Hepatocyte (in vitro differentiated cells): ENCODE results near the gene THRA. TPM values are rescaled to one million over a fixed set of nuclear protein-coding genes. Genes with fewer than 3 reads are reported as not detected.

ENCODE experiments used
- DNase-seq: peaks from one replicate; pipeline ENCODE4 v3.0.0-alpha.2; 2016; ENCODE audit warnings: low spot score
- H2AFZ ChIP-seq: fragments of 200-600 bp; sonication (generic); 2 replicates; pipeline ENCODE4 v1.6.0; 2016; ENCODE audit warnings: antibody characterized with exemption, mild to moderate bottlenecking
- H3K27ac ChIP-seq: fragments of 200-600 bp; sonication (generic); 2 replicates; pipeline ENCODE4 v1.5.1; 2016; ENCODE audit warnings: mild to moderate bottlenecking
- H3K27me3 ChIP-seq: fragments of 200-600 bp; sonication (generic); 2 replicates; pipeline ENCODE4 v1.6.1; 2016
- H3K36me3 ChIP-seq: fragments of 200-600 bp; sonication (generic); replicated peaks from 2 replicates; pipeline ENCODE4 v1.5.1; 2016; ENCODE audit warnings: low read depth; ENCODE audit not compliant: insufficient read depth
- H3K4me1 ChIP-seq: fragments of 200-600 bp; sonication (generic); 2 replicates; pipeline ENCODE4 v1.5.1; 2016; ENCODE audit warnings: mild to moderate bottlenecking, moderate library complexity; ENCODE audit not compliant: insufficient read depth
- H3K4me2 ChIP-seq: fragments of 200-600 bp; sonication (generic); 2 replicates; pipeline ENCODE4 v1.6.0; 2016
- H3K4me3 ChIP-seq: fragments of 200-600 bp; sonication (generic); 2 replicates; pipeline ENCODE4 v1.5.1; 2016; ENCODE audit warnings: mild to moderate bottlenecking
- H3K79me2 ChIP-seq: fragments of 200-600 bp; sonication (generic); 2 replicates; pipeline ENCODE4 v1.6.0; 2017; ENCODE audit warnings: mild to moderate bottlenecking
- H3K9me2 ChIP-seq: fragments of 200-600 bp; sonication (generic); replicated peaks from 2 replicates; pipeline ENCODE4 v1.6.0; 2017; ENCODE audit warnings: mild to moderate bottlenecking; ENCODE audit not compliant: insufficient read depth
- H3K9me3 ChIP-seq: fragments of 200-600 bp; sonication (generic); 2 replicates; pipeline ENCODE4 v1.5.1; 2016; ENCODE audit warnings: low read depth, mild to moderate bottlenecking
- H4K20me1 ChIP-seq: fragments of 200-600 bp; sonication (generic); 2 replicates; pipeline ENCODE4 v1.6.0; 2016; ENCODE audit warnings: mild to moderate bottlenecking; ENCODE audit not compliant: insufficient read depth, poor library complexity, severe bottlenecking
- CTCF ChIP-seq: fragments of 200-600 bp; sonication (generic); IDR thresholded peaks from 2 replicates; pipeline ENCODE4 v1.5.1; 2016; ENCODE audit warnings: antibody characterized with exemption, mild to moderate bottlenecking; ENCODE audit not compliant: poor library complexity
- EZH2 ChIP-seq: fragments of 200-600 bp; sonication (generic); IDR thresholded peaks from 2 replicates; pipeline ENCODE4 v1.6.1; 2016; ENCODE audit warnings: antibody characterized with exemption, mild to moderate bottlenecking, borderline replicate concordance
- EZH2phosphoT487 ChIP-seq: fragments of 200-600 bp; sonication (generic); IDR thresholded peaks from one replicate; pipeline ENCODE4 v1.6.1; 2018; ENCODE audit warnings: antibody characterized with exemption, mild to moderate bottlenecking, low read depth, moderate library complexity; ENCODE audit not compliant: unreplicated experiment, severe bottlenecking
- whole genome bisulfite sequencing: methylation state at CpG from one replicate; pipeline ENCODE4 v1.1.6; 2016; ENCODE audit warnings: low lambda C conversion rate; ENCODE audit errors: missing lambda C conversion rate; 5-methylcytosine and 5-hydroxymethylcytosine counted together
- polyA plus RNA-seq: library from polyadenylated mRNA; unstranded; fragments of >200 nt; fragmentation: Nextera tagmentation; extraction: Ambion mirVana; gene quantifications from 2 replicates; pipeline ENCODE4 v1.2.1, GENCODE V29; 2016
- total RNA-seq: library from RNA; depleted of rRNA; stranded (reverse); fragments of >200 nt; gene quantifications from 2 replicates; pipeline ENCODE4 v1.2.3, GENCODE V29; 2014

The THRA gene
- total and polyA plus RNA-seq, 2 experiments from 2014 or later = 22.5 to 35.3 TPM

- no peaks in the 10 kb centered on the region for H3K36me3 ChIP-seq
- H3K4me1 ChIP-seq = peaks cover 58% of the 10 kb centered on the region
- no peak for DNase-seq
- peaks cover 1% of the 10 kb centered on the region for H3K79me2 ChIP-seq
- H3K4me3 ChIP-seq = no peak overlapping the region
- WGBS = 14% methylated on average over 5 of the region's 5 CpGs
- TF ChIP-seq EZH2phosphoT487 (no peak), CTCF (no peak), EZH2 (no peak)
- no peaks in the 10 kb centered on the region for H3K9me3 ChIP-seq
- no peaks in the 10 kb centered on the region for H3K9me2 ChIP-seq
- peak overlapping the region; percentile 96 for H3K27ac ChIP-seq
- no peak overlapping the region for H2AFZ ChIP-seq
- no peaks in the 10 kb centered on the region for H4K20me1 ChIP-seq
- no peaks in the 10 kb centered on the region for H3K27me3 ChIP-seq
- peak overlapping the region; percentile 73 for H3K4me2 ChIP-seq
These were observed 51.1 kb downstream of the THRA start for GRCh38 chr17:40113907-40114245.

DNA sequence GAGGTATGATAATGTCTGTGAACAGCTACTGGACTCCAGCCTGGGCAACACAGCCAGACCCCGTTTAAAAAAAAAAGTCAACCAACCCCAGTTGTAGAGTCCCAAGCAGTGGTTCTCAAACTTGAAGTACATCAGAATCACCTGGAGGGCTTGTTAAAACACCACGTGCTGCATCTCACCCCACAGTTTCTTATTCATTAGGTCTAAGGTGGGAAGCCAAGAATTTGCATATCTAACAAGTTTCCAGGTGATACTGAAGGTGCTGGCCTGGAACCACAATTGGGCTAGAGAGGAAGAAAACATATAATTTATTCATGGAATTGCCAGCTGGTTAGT, 52.3 kb downstream of the THRA start:
- Histone ChIP-seq H3K4me3 (no peak overlapping the region), H2AFZ (no peak overlapping the region), H3K36me3 (no peaks in the 10 kb centered on the region), H3K27ac (peak overlapping the region; percentile 96), H3K4me1 (peaks cover 53% of the 10 kb centered on the region), H4K20me1 (no peaks in the 10 kb centered on the region), H3K9me3 (no peaks in the 10 kb centered on the region), H3K27me3 (no peaks in the 10 kb centered on the region), H3K9me2 (no peaks in the 10 kb centered on the region), H3K79me2 (peaks cover 13% of the 10 kb centered on the region), H3K4me2 (peak overlapping the region; percentile 5)
- TF ChIP-seq CTCF = no peak
- TF ChIP-seq EZH2 = no peak
- no peak for TF ChIP-seq EZH2phosphoT487
- DNase-seq = no peak
- 49% methylated on average over 2 of the region's 2 CpGs for WGBS

DNA sequence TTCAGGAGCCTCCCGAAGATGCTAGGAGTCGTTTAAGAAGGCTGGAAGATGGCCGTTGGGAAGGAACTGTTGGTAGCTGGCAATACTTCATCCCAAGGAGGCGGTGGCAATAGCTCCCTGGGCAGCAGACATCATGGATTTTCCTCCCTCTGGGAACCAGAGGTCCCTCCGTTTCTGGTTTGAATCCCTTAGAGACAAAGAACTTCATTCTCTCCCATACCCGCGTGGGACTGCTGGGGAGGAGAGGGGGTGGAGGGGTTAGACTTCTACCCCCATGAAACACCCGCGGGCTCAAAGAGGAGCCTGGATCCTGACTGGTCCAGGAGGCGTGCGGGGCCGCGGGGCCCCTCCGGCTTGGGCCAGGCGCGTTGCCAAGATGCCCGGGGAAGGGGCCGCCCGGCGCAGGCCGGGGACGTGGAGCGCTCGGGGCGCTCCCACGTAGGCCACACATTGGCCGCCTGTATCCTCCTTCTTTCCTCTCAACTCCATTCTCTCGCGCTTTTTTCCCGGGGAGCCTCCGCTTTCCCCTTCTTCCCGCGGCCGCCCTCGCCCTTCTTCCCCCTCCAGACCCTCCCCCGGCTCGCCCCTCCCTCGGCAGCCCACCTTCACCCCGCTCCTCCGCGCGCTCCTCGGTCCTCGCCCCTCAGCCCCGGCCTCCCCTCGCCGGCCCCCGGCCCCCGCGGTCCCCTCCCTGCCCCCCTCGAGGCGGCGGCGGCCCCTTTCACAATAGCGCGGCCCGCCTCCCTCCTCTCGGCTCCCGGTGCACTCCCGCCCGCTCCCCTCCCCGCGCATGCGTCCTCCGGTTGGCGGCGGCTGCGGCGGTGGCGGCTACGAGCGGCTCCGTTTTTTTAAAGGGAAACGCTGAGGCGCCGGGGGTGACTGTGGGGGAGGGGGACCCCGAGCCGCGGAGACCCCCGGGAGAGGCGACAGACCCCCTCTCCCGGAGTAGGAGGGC, 58.7 kb downstream of the THRA start, which contains the start of gene MSL1:
TSS of gene MSL1 (plus strand) at position 791 of the 955 bp plus-strand sequence. CDS start 642 bp downstream, outside the sequence.
- peaks cover 37% of the 10 kb centered on the region for H4K20me1 ChIP-seq
- peak within 1 kb of the TSS; percentile 60 for H2AFZ ChIP-seq
- TF ChIP-seq CTCF = no peak
- no peak for TF ChIP-seq EZH2phosphoT487
- no peak for TF ChIP-seq EZH2
- H3K4me3 ChIP-seq = peak within 1 kb of the TSS; percentile 98
- peaks cover 65% of the 10 kb centered on the region for H3K79me2 ChIP-seq
- H3K27me3 ChIP-seq = no peaks in the 10 kb centered on the region
- no peaks in the 10 kb centered on the region for H3K36me3 ChIP-seq
- H3K27ac ChIP-seq = peak within 1 kb of the TSS; percentile 94
- H3K4me2 ChIP-seq = peak within 1 kb of the TSS; percentile 94
- H3K9me3 ChIP-seq = no peaks in the 10 kb centered on the region
- WGBS = 2% methylated on average over 20 of the region's 82 CpGs
- peak; percentile 95 for DNase-seq
- H3K4me1 ChIP-seq = peaks cover 21% of the 10 kb centered on the region
- no peaks in the 10 kb centered on the region for H3K9me2 ChIP-seq
